Neutrophil (primary cell): Measurements from ENCODE around the gene MTFP1.

Experiments used
- H3K27ac ChIP-seq: fragments of 200-600 bp; sonication (generic); 2 replicates; pipeline ENCODE4 v1.5.1; 2016; ENCODE audit warnings: mild to moderate bottlenecking, moderate library complexity
- H3K27me3 ChIP-seq: fragments of 200-600 bp; sonication (generic); 2 replicates; pipeline ENCODE4 v1.6.0; 2016; ENCODE audit warnings: mild to moderate bottlenecking
- H3K36me3 ChIP-seq: fragments of 200-600 bp; sonication (generic); 2 replicates; pipeline ENCODE4 v1.5.1; 2017
- H3K4me1 ChIP-seq, 2 experiments: fragments of 200-600 bp in 1 of 2; sonication (generic) in 1 of 2; 1 replicate in 1 of 2; 2 replicates in 1 of 2; pipeline versions ENCODE4 v1.5.1 to v1.6.1; 2013 to 2016; ENCODE audit warnings: low read depth in 1 of 2, low read length in 1 of 2, mild to moderate bottlenecking in 1 of 2, moderate library complexity in 1 of 2; ENCODE audit not compliant: control insufficient read depth in 1 of 2, insufficient read depth in 1 of 2
- H3K4me3 ChIP-seq, 2 experiments: fragments of 200-600 bp in 1 of 2; sonication (generic) in 1 of 2; 1 replicate in 1 of 2; 2 replicates in 1 of 2; pipeline ENCODE4 v1.5.1; 2013 to 2016; ENCODE audit warnings: low read depth in 1 of 2, low read length in 1 of 2, mild to moderate bottlenecking in 1 of 2, moderate library complexity in 1 of 2
- H3K9me3 ChIP-seq: fragments of 200-600 bp; sonication (generic); 2 replicates; pipeline ENCODE4 v1.5.1; 2016
- CTCF ChIP-seq: fragments of 200-600 bp; sonication (generic); IDR thresholded peaks from 2 replicates; pipeline ENCODE4 v1.5.1; 2016; ENCODE audit warnings: antibody characterized with exemption

The MTFP1 gene

GRCh38 chr22:30425327-30425615 lies 297 bp upstream of the MTFP1 start:
- H3K27ac ChIP-seq: no peak overlapping the region
- H3K9me3 ChIP-seq: no peaks in the 10 kb centered on the region
- H3K4me1 ChIP-seq: peaks cover 38% of the 10 kb centered on the region in 2 experiments
- TF ChIP-seq CTCF: no peak
- no peaks in the 10 kb centered on the region for H3K27me3 ChIP-seq
- no peaks in the 10 kb centered on the region for H3K36me3 ChIP-seq
- H3K4me3 ChIP-seq: peak overlapping the region; percentile 50 to 76

DNA sequence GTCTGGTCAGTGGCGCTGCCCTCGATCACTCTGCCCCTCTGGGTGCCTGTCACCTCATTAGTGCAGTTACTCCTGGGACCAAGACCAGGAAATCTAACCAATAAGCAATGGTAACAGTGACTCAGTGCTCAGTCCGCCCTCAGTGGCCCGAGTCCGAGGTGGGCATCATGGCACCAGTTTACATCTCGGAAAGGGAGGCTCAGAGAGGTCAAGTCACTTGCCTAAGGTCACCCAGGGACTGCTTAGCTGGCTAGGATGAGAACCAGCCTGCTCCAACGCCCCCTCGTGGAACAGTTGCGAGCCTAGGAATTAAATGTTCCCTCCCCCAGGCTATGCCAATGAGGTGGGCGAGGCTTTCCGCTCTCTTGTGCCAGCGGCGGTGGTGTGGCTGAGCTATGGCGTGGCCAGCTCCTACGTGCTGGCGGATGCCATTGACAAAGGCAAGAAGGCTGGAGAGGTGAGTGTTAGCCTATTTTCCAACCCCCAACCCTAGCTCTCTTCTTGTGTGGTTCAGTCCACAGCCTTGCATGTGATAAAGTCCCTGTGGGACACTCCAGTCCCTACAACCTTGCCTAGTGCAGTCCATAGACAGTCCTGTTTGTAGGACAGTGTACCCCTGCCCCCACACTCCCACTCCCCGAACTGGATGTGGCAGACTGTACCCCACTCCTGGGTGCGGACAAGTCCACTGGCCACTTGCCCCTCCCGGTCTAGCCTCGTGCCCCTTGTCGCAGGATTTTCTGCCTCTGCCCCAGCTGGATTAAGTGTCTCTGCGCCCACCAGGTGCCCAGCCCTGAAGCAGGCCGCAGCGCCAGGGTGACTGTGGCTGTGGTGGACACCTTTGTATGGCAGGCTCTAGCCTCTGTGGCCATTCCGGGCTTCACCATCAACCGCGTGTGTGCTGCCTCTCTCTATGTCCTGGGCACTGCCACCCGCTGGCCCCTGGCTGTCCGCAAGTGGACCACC lies 1.1 kb downstream of the MTFP1 start:
- Histone ChIP-seq H3K27me3 (no peaks in the 10 kb centered on the region), H3K4me1 (peaks cover 38% of the 10 kb centered on the region in 2 experiments), H3K9me3 (no peaks in the 10 kb centered on the region), H3K36me3 (no peaks in the 10 kb centered on the region), H3K27ac (no peak overlapping the region), H3K4me3 (peak overlapping the region; percentile 50 to 76)
- TF ChIP-seq CTCF: peak; percentile 49

- no peak for TF ChIP-seq CTCF
- H3K4me1 ChIP-seq: peaks cover 35% of the 10 kb centered on the region in 2 experiments
Observed at GRCh38 chr22:30427871-30428270, 2.3 kb downstream of the MTFP1 start.

GRCh38 chr22:30429887-30430286 lies 4.3 kb downstream of the MTFP1 start:
- no peak overlapping the region for H3K4me3 ChIP-seq
- H3K4me1 ChIP-seq: peaks cover 17 to 18% of the 10 kb centered on the region in 2 experiments
- H3K27me3 ChIP-seq: no peaks in the 10 kb centered on the region
- no peaks in the 10 kb centered on the region for H3K9me3 ChIP-seq
- no peaks in the 10 kb centered on the region for H3K36me3 ChIP-seq
- no peak for TF ChIP-seq CTCF
- no peak overlapping the region for H3K27ac ChIP-seq

More at GRCh38 chr22:30427871-30428270, 2.3 kb downstream of the MTFP1 start:
- Histone ChIP-seq H3K4me3 (no peak overlapping the region), H3K27me3 (no peaks in the 10 kb centered on the region), H3K27ac (no peak overlapping the region), H3K9me3 (no peaks in the 10 kb centered on the region), H3K36me3 (no peaks in the 10 kb centered on the region)

DNA sequence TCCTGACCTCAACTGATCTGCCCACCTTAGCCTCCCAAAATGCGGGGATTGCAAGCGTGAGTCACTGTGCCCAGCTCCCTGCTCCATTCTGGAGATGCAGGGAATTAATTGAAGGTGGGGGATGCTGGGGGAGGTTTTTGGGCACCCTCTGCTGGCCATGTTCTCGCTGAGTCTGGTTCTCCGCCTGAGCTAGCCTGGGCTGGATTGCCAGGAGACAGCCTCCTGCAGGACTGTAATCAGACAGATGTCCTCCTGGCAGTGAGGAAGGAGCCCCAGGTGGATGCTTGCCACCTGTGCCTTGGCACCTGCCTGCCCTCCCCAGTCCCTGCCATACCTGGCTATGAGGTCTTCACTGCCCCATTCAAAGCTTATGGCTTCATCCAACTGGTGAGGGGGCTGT lies 5.4 kb downstream of the MTFP1 start:
- Histone ChIP-seq H3K4me1 (peaks cover 10 to 12% of the 10 kb centered on the region in 2 experiments), H3K4me3 (no peak overlapping the region), H3K36me3 (no peaks in the 10 kb centered on the region), H3K9me3 (peaks cover 3% of the 10 kb centered on the region), H3K27me3 (no peaks in the 10 kb centered on the region), H3K27ac (no peak overlapping the region)
- no peak for TF ChIP-seq CTCF
